GM12891 (cell line): ENCODE measurements around the gene ISL2.

ENCODE experiments used
- POLR2A ChIP-seq: IDR thresholded peaks from 2 replicates; pipeline ENCODE4 v1.6.1; 2011; ENCODE audit warnings: low read depth, low read length, control low read depth
- TAF1 ChIP-seq: IDR thresholded peaks from 2 replicates; pipeline ENCODE4 v1.6.1; 2011; ENCODE audit warnings: low read depth, low read length, control low read depth

DNA sequence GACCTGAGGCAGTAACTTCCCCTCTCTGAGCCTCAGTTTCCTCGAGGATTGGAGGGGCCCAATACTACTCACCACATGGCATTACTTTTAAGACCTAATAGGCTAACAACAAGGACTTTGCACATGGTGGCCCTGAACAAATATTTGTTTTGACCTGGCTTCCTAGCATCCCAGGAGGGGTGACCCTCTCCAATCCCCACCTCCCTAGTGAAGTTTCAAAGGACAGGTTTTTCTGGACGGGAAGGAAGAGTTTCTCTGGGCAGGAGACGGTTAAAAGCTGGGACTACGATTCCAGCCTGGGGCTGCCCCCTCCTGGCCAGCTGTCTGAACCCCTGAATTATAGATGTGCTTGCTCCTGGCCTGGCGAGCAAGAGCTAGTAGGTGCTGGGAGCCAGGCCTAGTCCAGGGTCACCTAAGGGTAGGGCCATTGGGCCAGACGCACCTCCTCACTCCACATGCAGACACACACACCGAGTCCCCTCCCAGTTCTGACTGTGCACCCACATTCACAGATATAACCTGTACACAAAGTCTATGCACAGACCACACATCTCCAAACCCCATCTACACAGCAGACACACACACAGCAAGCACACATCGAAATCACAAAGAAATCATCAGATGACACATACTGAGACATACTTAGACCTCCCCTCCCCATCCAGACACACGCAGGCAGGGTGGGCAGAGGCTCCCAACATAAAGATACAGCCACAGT lies 2.7 kb upstream of the ISL2 start:
- TF ChIP-seq TAF1, result no peak
- TF ChIP-seq POLR2A, result no peak
